ENCODE data around the gene RPL22L1.
"Not testable (repeated sequence)": the region's sequence is repeated elsewhere in the genome, so short reads cannot be mapped to it uniquely, and the experiment has no call there.

Gene RPL22L1

GRCh38 chr3:170878688-170879087 lies 8.7 kb upstream of the RPL22L1 start:
- DNase-seq (ENCODE audit: low read depth): not testable (repeated sequence)

GRCh38 chr3:170877311-170877710 lies 7.3 kb upstream of the RPL22L1 start:
- not testable (repeated sequence) for DNase-seq (ENCODE audit: low read depth)

GRCh38 chr3:170876537-170876936 lies 6.5 kb upstream of the RPL22L1 start:
- no peak for DNase-seq (ENCODE audit: low read depth)

DNA sequence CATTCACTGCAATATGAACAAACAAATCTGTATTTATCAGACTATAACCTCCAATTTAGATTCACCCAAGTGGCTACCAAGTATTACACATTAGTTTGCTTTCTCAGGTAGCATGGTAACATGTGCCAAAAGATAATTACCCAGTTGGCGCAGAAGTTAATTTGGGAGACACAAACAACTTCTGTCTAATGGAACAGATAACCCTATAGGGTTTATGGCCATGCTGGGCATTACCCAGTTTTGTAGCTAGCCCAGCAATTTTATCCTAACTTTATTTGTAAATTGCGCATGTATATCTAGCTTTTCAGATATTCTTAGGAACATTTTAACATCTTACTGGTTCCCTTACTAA lies 780 bp downstream of the RPL22L1 start:
- no peak for DNase-seq (ENCODE audit: low read depth)

DNA sequence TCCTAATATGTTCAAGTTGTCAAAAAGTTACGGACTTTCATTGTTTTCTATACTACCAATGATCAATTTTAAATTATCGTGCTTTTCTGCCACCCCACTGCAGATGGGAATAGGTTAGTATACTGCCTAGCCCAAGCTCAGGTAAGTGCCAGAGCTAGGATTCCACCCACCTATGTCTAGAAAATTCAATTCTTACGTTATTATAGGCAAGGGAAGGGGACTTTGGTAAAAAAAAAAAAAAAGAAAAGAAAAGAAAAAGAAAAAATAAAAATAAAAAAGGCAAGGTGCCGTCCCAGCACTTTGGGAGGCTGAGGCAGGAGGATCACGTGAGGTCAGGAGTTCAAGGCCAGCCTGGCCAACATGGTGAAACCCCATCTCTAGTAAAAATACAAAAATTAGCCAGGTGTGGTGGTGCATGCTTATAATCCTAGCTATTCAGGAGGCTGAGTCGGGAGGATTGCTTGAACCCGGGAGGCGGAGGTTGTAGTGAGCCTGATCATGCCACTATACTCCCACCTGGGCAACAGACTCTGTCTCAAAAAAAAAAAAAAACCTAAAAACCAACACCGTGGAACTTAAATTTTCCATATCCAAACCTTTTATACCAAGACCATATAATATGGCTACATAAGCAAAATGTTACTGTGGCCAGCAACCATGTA lies 1.3 kb downstream of the RPL22L1 start:
- DNase-seq (ENCODE audit: low read depth): no peak

DNA sequence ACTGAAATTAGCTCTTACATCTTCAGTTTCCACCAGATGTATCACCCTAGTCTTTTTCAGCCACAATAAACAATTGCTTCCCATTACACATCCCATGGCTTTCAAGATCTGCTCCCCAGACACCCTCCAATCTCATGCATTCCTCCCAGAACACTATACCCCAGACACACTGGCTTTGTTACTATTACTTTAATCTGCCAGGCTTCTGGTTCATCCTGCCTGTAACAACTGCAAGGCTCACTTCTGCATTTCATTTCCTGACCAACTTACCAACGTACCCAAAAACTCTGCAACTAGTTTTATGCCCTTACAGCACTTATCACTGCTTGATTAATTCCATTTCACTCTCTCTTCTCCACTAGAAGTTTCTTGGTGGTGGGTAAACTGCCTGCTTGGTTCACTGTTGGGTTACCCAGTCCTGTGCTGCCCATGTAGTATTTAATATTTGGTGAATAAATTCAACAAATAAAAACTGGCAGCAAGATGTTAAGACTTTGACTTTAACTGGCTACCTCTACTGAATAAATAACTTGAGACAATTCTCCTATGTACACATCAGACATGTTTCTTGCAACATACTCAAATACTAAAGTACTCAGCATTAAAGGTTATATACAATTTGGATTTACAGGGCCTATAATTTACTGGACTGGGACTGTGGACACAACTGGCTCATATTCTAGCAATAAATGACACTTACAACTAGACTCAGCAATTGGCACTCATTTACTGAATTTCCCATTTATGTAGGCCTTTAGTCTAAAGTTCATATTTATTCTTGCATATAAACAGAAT lies 2.7 kb downstream of the RPL22L1 start:
- no peak for DNase-seq (ENCODE audit: low read depth)

- no peak for DNase-seq (ENCODE audit: low read depth)
These were observed 3.5 kb downstream of the RPL22L1 start for GRCh38 chr3:170866499-170866898.

DNA sequence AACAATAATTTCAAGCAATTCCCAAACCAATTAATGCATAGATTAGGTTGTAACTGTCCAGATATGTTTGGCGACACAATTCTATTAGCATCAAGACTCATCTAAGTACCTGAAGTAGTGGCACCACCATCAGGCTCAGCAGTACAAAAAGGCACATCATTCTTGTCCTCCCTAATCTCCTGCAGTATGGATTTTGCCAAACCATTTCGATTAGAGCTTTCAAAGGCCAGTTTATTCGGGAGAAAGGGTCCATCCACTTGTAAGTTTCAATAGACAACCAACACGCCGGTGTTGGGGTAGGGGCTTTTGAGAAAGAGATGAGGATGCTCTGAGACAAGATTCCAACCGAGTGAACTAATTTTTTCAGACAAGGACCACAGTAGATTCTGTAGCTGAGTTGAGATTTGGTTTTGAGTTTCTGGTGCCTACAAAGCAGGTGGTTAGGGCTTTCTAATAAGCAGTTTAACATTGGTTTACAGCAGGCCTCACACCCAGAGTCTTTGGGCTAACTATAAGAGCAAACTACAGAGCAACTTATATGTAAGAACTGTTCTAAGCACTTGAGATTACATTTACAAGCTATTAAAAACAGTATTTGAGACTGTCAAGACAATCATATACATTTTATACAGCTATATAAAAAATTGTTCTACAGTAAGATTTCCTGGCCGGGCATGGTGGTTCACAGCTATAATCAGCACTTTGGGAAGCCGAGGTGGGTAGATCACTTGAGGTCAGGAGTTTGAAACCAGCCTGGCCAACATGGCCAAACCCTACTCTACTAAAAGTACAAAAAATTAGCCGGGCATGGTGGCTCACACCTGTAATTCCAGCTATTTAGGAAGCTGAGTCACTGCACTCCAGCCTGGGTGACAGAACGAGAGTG lies 4.5 kb downstream of the RPL22L1 start:
- DNase-seq (ENCODE audit: low read depth): no peak

DNA sequence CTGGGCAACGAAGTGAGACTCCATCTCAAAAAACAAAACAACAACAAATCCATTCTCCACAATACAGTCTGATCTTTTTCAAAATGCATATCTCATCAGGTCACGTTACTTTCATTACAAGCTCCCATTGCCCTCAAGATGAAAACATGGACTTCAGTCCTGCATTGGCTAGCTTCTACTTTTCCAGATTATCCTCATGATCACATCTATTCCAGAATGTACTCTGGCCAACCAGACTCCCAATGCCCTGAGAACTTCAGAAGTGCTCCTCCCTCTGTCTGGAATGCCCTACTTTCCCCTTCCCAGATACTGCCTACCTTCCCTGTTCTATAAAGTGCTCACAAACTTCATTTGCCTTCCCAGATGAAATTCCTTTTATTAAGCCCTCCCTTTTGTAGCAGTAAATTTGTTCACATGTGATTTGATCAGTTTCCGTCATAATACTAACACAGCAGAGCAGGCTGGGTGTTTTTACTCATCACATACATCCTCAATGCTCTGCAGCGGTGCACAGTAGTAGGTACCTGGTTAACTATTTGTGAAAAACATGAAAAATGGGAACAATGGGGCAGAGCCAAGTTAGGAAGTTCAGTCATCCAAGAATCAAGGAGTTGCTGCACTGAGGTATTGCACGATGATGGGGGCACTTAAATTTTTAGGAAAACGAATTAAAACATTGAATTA lies 5.3 kb downstream of the RPL22L1 start:
- no peak for DNase-seq (ENCODE audit: low read depth)

DNA sequence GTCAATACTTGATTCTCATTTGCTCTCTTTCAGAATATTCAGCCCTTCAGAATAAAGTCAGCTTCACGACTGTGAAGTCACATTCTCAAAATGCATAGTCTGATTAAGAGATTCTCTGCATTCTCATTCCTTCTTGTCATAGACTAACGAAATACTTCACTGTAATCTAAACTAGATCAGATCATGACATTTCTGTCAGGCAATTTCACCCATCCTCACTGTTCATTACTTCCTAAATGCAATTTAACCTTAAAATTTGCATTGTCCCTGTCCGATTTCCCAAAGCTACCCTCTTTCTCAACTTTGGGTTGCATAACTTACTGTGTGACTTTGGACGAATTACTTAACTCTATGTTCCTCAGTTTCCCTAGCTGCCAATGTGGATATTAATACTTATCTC lies 6.2 kb downstream of the RPL22L1 start:
- no peak for DNase-seq (ENCODE audit: low read depth)

DNA sequence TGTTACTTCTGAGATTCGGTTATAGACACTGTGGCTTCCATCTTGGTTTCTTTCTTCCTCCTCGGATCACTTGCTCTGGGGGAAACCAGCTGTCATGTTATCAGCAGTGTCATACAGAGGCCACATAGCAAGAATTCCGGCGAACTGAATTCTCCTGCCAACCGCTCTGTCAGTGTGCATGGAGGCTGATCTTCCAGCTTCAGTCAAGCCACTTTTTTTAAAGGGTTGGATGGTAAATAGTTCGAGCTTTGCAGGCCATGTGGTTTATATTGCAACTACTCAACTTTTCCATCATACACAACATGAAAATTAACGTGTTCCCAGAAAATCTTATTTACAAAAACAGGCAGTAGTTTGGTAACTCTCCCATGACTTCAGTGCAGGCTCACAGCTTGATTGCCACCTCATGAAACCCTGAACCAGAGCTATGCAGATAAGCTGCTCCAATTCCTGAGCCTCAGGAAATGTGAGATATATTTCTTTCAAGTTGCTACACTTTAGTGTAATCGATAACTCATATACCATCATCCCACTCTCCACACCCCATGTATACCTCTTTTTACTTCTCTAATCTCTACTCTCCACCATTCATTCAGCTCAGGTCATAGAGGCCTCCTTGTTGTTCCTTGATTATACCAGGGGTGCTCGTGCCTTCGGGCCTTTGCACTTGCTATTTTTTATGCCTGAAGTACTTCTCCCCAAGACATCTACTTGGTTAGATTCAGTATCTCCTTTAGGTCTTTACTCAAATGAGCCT lies 7.2 kb downstream of the RPL22L1 start:
- DNase-seq (ENCODE audit: low read depth): no peak

DNA sequence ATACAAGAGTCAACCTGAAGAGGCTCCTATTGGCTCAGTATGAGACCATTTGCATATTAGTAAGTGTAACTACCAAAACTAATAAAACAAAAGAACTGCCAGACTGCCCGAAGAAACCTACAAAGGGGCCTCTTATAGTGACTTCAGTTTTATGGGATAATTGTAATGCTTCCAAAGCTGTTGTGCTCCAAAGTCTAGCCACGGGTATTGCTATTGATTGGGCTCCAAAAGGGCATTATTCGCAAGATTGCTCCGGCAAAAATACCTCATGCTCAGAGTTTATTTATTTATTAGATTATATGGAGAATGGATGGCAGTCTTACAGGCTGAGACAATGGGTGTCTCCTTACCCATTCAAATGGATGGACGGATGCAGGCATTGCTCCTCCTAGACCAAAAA lies 11.4 kb downstream of the RPL22L1 start:
- no peak for DNase-seq (ENCODE audit: low read depth)

- no peak for DNase-seq (ENCODE audit: low read depth)
These were observed 17.7 kb downstream of the RPL22L1 start for GRCh38 chr3:170852324-170852723.

DNA sequence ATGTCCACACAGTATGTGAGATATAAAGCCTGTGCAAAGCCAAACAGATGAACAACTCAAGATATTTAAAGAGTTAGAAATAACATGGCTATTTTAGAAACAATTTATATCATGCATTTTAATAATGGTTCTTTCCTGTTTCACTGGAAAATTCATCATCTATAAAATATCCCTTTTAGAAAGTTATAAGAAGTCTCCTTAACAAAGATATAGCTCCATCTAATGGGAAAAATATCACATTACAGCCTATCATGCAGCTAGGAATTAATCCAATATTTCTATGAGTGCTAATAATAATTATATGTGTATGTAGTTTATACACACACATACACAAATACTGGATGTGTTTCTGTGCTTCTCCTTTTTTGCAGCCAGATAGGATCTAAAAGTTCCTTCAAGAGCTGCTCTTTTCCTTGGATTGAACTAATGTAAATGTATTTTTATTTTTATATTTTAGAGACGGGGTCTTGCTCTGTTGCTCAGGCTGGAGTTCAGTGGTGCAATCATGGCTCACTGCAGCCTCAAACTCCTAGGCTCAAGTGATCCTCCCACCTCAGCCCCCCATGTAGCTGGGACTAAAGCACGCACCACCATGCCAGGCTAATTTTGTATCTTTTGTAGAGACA lies 21.6 kb downstream of the RPL22L1 start:
- no peak for DNase-seq (ENCODE audit: low read depth)

GRCh38 chr3:170844377-170844776 lies 25.6 kb downstream of the RPL22L1 start:
- no peak for DNase-seq (ENCODE audit: low read depth)

GRCh38 chr3:170840291-170840859 lies 29.6 kb downstream of the RPL22L1 start:
- no peak for DNase-seq (ENCODE audit: low read depth)

DNA sequence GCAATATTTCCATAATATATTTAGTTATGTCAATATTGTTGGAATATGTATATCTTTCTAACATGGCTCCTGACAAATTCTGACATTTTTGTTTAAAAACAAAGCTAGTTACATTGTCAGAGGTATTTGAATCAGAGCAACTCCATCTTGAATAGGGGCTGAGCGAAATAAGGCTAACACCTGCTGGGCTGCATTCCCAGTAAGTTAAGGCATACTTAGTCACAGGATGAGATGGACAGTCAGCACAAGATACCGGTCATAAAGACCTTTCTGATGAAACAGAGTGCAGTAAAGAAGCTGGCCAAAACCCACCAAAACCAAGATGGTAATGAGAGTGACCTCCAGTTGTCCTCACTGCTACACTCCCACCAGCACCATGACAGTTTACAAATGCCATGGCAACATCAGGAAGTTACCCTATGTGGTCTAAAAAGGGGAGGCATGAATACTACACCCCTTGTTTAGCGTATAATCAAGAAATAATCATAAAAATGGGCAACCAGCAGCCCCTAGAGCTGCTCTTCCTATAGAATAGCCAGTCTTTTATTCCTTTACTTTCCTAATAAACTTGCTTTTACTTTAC lies 30.4 kb downstream of the RPL22L1 start:
- no peak for DNase-seq (ENCODE audit: low read depth)

DNA sequence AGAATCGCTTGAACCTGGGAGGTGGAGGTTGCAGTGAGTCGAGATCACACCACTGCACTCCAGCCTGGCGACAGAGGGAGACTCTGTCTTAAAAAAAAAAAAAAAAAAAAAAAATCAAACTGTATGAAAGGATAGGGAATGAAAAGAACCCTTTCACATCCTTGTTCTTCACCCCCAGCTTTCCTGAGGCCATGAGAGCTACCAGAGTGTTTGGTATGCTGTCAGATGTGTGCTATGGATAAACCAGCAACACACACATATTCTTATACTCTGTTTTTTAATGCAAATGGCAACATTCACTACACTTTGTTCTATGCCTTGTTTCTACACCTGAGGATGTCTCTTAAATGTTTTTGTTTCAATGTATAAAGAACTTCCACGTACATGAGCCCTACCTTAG lies 33.5 kb downstream of the RPL22L1 start:
- DNase-seq (ENCODE audit: low read depth): no peak

GRCh38 chr3:170835336-170835735 lies 34.7 kb downstream of the RPL22L1 start:
- no peak for DNase-seq (ENCODE audit: low read depth)

GRCh38 chr3:170830580-170830979 lies 39.4 kb downstream of the RPL22L1 start:
- no peak for DNase-seq (ENCODE audit: low read depth)
